SH-SY5Y (cell line): ENCODE data around the gene KLHL25.

Experiments used
- GATA2 ChIP-seq: IDR thresholded peaks from 2 replicates; pipeline ENCODE4 v1.6.1; 2011; ENCODE audit warnings: mild to moderate bottlenecking, low read depth, low read length
- GATA3 ChIP-seq: IDR thresholded peaks from 2 replicates; pipeline ENCODE4 v1.6.1; 2011; ENCODE audit warnings: low read depth, mild to moderate bottlenecking, low read length, moderate library complexity

DNA sequence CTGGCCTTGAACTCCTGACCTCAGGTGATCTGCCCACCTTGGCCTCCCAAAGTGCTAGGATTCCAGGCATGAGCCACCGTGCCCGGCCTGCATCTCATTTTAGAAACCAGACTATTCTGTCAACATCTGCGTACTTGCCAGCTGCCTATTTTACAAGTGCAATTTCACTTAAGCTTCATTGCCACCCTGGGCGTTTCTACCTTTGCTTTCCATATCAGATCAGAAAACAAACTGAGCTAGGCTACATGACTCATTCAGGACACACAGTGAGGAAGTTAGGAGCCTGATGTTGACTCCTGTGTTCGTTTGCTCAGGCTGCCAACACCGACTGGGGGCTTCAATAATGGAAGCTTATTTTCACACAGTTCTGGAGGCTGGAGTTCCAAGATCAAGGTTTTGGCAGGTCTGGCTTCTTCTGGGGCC is 42.3 kb upstream of the KLHL25 start:
- TF ChIP-seq GATA2 (no peak), GATA3 (no peak)
